Activated effector memory CD4-positive, alpha-beta T cell treated with anti-CD3 and anti-CD28 coated beads, Interleukin-2, amount 50 U/mL, for 16 hours (primary cell): ENCODE results near the gene KLHDC4.
A peak's percentile ranks its signal among the peaks of the same experiment; 100 is the strongest.
"Not testable (repeated sequence)": the region's sequence is repeated elsewhere in the genome, so short reads cannot be mapped to it uniquely, and the experiment has no call there.

Experiments used
- DNase-seq: peaks from one replicate; pipeline ENCODE4 v3.0.0-alpha.2; 2020

KLHDC4 gene

GRCh38 chr16:87765776-87766484 is at the start of gene KLHDC4:
Gene KLHDC4, minus strand, starts transcription at chr16:87765986. Its CDS starts 96 bp downstream, at chr16:87765890.
- DNase-seq, result peak; percentile 97

GRCh38 chr16:87815567-87815966 is 49.8 kb upstream of the KLHDC4 start:
- DNase-seq, result no peak

GRCh38 chr16:87812200-87812656 is 46.4 kb upstream of the KLHDC4 start:
- DNase-seq, result no peak

GRCh38 chr16:87811454-87811853 is 45.7 kb upstream of the KLHDC4 start:
- not testable (repeated sequence) for DNase-seq

GRCh38 chr16:87809150-87809902 is 43.5 kb upstream of the KLHDC4 start:
- no peak for DNase-seq

GRCh38 chr16:87808108-87808507 is 42.3 kb upstream of the KLHDC4 start:
- no peak for DNase-seq

GRCh38 chr16:87806641-87807546 is 41.1 kb upstream of the KLHDC4 start:
- peak; percentile 79 for DNase-seq

GRCh38 chr16:87806261-87806640 is 40.5 kb upstream of the KLHDC4 start:
- no peak for DNase-seq

GRCh38 chr16:87803385-87803784 is 37.6 kb upstream of the KLHDC4 start:
- no peak for DNase-seq

- DNase-seq, result no peak
These were observed 36.9 kb upstream of the KLHDC4 start for GRCh38 chr16:87802670-87803069.

- DNase-seq, result no peak
These were observed 36.0 kb upstream of the KLHDC4 start for GRCh38 chr16:87801679-87802259.

GRCh38 chr16:87800497-87800896 is 34.7 kb upstream of the KLHDC4 start:
- no peak for DNase-seq

- DNase-seq, result no peak
These were observed 29.6 kb upstream of the KLHDC4 start for GRCh38 chr16:87795336-87795735.

GRCh38 chr16:87794485-87795078 is 28.8 kb upstream of the KLHDC4 start:
- no peak for DNase-seq

GRCh38 chr16:87792205-87792565 is 26.4 kb upstream of the KLHDC4 start:
- DNase-seq, result no peak

GRCh38 chr16:87791295-87792204 is 25.8 kb upstream of the KLHDC4 start:
- DNase-seq, result no peak

- no peak for DNase-seq
These were observed 24.7 kb upstream of the KLHDC4 start for GRCh38 chr16:87790292-87791100.

GRCh38 chr16:87789437-87790291 is 23.9 kb upstream of the KLHDC4 start:
- no peak for DNase-seq

- not testable (repeated sequence) for DNase-seq
These were observed 23.1 kb upstream of the KLHDC4 start for GRCh38 chr16:87788730-87789436.
